Tibial nerve (tissue), 4 donors: ENCODE data around the gene FBXL3.

Experiments used
- CTCF ChIP-seq, 5 experiments: fragments of 200-600 bp in 3 of 5; fragments of 450-650 bp in 2 of 5; sonication (generic) in 3 of 5; IDR thresholded peaks; one replicate each; pipeline ENCODE4 v1.5.1; 2016 to 2019; ENCODE audit warnings: antibody characterized with exemption in 5 of 5, mild to moderate bottlenecking in 3 of 5, moderate library complexity in 2 of 5
- EP300 ChIP-seq, 2 donors: sonication (generic); formaldehyde crosslinking; IDR thresholded peaks; one replicate each; pipeline ENCODE4 v1.6.1; 2017; ENCODE audit warnings: antibody characterized with exemption in 2 of 2, mild to moderate bottlenecking in 1 of 2
- POLR2A ChIP-seq, 2 donors: fragments of 450-650 bp; IDR thresholded peaks; one replicate each; pipeline ENCODE4 v1.6.1; 2017; ENCODE audit warnings: antibody characterized with exemption in 2 of 2, mild to moderate bottlenecking in 2 of 2, moderate library complexity in 2 of 2

GRCh38 chr13:77014906-77015685 lies 11.9 kb downstream of the FBXL3 start:
- TF ChIP-seq CTCF (IDR thresholded peaks at IDR 0.05): no peak
- no peak for TF ChIP-seq POLR2A (IDR thresholded peaks at IDR 0.05)
- no peak for TF ChIP-seq EP300 (IDR thresholded peaks at IDR 0.05)
